ENCODE measurements around the gene FGFRL1. TPM values are rescaled to one million over a fixed set of nuclear protein-coding genes. Genes with fewer than 3 reads are reported as not detected.
"Not testable (repeated sequence)": the region's sequence is repeated elsewhere in the genome, so short reads cannot be mapped to it uniquely, and the experiment has no call there.

Gene FGFRL1
- total RNA-seq, 2 experiments from 2014 or later, result 17.6 to 23.5 TPM

- ChIA-PET POLR2A (no interaction called here), CTCF (interaction anchor here (0.6 kb wide), 1 partner anchor 185 kb away, joined by 3 read pairs; no protein-coding TSS in a partner anchor)
- H3K27me3 Mint-ChIP-seq, result peaks cover 33% of the 10 kb centered on the region
- H3K4me3 Mint-ChIP-seq, result no peak overlapping the region
- no peak for DNase-seq
- no peaks in the 10 kb centered on the region for H3K36me3 Mint-ChIP-seq (ENCODE audit: low read depth)
- ATAC-seq, result no peak
- peaks cover 6% of the 10 kb centered on the region for H3K4me1 Mint-ChIP-seq
- no peak overlapping the region for H3K27ac Mint-ChIP-seq
- intact Hi-C loops (cut with DNase I, micrococcal nuclease), result no loop called here
- no peaks in the 10 kb centered on the region for H3K9me3 Mint-ChIP-seq (ENCODE audit: low read depth)
Measured at GRCh38 chr4:998096-998691, 13.2 kb upstream of the FGFRL1 start.

GRCh38 chr4:999240-999863 is 12.1 kb upstream of the FGFRL1 start:
- intact Hi-C loops (cut with DNase I, micrococcal nuclease); H3K4me1 Mint-ChIP-seq; H3K9me3 Mint-ChIP-seq (ENCODE audit: low read depth); DNase-seq; ATAC-seq; H3K36me3 Mint-ChIP-seq (ENCODE audit: low read depth); POLR2A ChIA-PET; H3K27ac Mint-ChIP-seq; H3K4me3 Mint-ChIP-seq: not testable (repeated sequence)
- CTCF ChIA-PET, result interaction anchor here (0.6 kb wide), 2 partner anchors 132 to 184 kb away, joined by 3 read pairs; no protein-coding TSS in a partner anchor
- H3K27me3 Mint-ChIP-seq, result peaks cover 36% of the 10 kb centered on the region

- Mint-ChIP-seq H3K27ac (no peak overlapping the region), H3K36me3 (ENCODE audit: low read depth) (no peaks in the 10 kb centered on the region), H3K4me1 (peaks cover 6% of the 10 kb centered on the region), H3K9me3 (ENCODE audit: low read depth) (no peaks in the 10 kb centered on the region), H3K27me3 (peaks cover 41% of the 10 kb centered on the region), H3K4me3 (no peak overlapping the region)
- intact Hi-C loops (cut with DNase I, micrococcal nuclease), result no loop called here
- CTCF ChIA-PET, result no interaction called here
- no peak for ATAC-seq
- DNase-seq, result no peak
- POLR2A ChIA-PET, result no interaction called here
Measured at GRCh38 chr4:999882-1000425, 11.5 kb upstream of the FGFRL1 start.

- no peak overlapping the region for H3K4me3 Mint-ChIP-seq
- ATAC-seq, result no peak
Measured at GRCh38 chr4:1000686-1001260, 10.7 kb upstream of the FGFRL1 start.

GRCh38 chr4:1001561-1002130 is 9.8 kb upstream of the FGFRL1 start:
- H3K27me3 Mint-ChIP-seq, result peaks cover 47% of the 10 kb centered on the region
- ChIA-PET CTCF (no interaction called here), POLR2A (interaction anchor here (0.6 kb wide), 1 partner anchor 117 kb away, joined by 4 read pairs; no protein-coding TSS in a partner anchor)
- no peak for DNase-seq
- no peaks in the 10 kb centered on the region for H3K9me3 Mint-ChIP-seq (ENCODE audit: low read depth)
- ATAC-seq, result no peak
- H3K27ac Mint-ChIP-seq, result no peak overlapping the region
- intact Hi-C loops (cut with DNase I, micrococcal nuclease), result no loop called here
- H3K4me1 Mint-ChIP-seq, result peaks cover 6% of the 10 kb centered on the region
- H3K36me3 Mint-ChIP-seq (ENCODE audit: low read depth), result no peaks in the 10 kb centered on the region
- H3K4me3 Mint-ChIP-seq, result no peak overlapping the region

More at GRCh38 chr4:1000686-1001260, 10.7 kb upstream of the FGFRL1 start:
- POLR2A ChIA-PET, result no interaction called here
- Mint-ChIP-seq H3K27ac (no peak overlapping the region), H3K9me3 (ENCODE audit: low read depth) (no peaks in the 10 kb centered on the region), H3K4me1 (peaks cover 6% of the 10 kb centered on the region), H3K27me3 (peaks cover 44% of the 10 kb centered on the region), H3K36me3 (ENCODE audit: low read depth) (no peaks in the 10 kb centered on the region)
- CTCF ChIA-PET, result no interaction called here
- DNase-seq, result no peak
- intact Hi-C loops (cut with DNase I, micrococcal nuclease), result no loop called here

GRCh38 chr4:1002131-1002630 is 9.2 kb upstream of the FGFRL1 start:
- ATAC-seq, result no peak

GRCh38 chr4:1002631-1003251 is 8.7 kb upstream of the FGFRL1 start:
- Mint-ChIP-seq H3K9me3 (ENCODE audit: low read depth) (peaks cover 2% of the 10 kb centered on the region), H3K36me3 (ENCODE audit: low read depth) (no peaks in the 10 kb centered on the region), H3K4me3 (no peak overlapping the region), H3K27me3 (peaks cover 53% of the 10 kb centered on the region), H3K4me1 (peaks cover 6% of the 10 kb centered on the region), H3K27ac (no peak overlapping the region)
- ATAC-seq (no peak), DNase-seq (no peak)
- CTCF ChIA-PET, result no interaction called here
- POLR2A ChIA-PET, result no interaction called here
- intact Hi-C loops (cut with DNase I, micrococcal nuclease), result no loop called here

More at GRCh38 chr4:1002131-1002630, 9.2 kb upstream of the FGFRL1 start:
- Mint-ChIP-seq H3K36me3 (ENCODE audit: low read depth) (no peaks in the 10 kb centered on the region), H3K4me3 (no peak overlapping the region), H3K27me3 (peaks cover 48% of the 10 kb centered on the region), H3K27ac (no peak overlapping the region), H3K9me3 (ENCODE audit: low read depth) (peaks cover 2% of the 10 kb centered on the region), H3K4me1 (peaks cover 6% of the 10 kb centered on the region)
- POLR2A ChIA-PET, result interaction anchor here (0.6 kb wide), 1 partner anchor 116 kb away, joined by 4 read pairs; no protein-coding TSS in a partner anchor
- intact Hi-C loops (cut with DNase I, micrococcal nuclease), result no loop called here
- DNase-seq, result peak; percentile 40
- CTCF ChIA-PET, result no interaction called here

GRCh38 chr4:1003271-1004070 is 8.0 kb upstream of the FGFRL1 start:
- intact Hi-C loops (cut with DNase I, micrococcal nuclease), result no loop called here
- Mint-ChIP-seq H3K27me3 (peaks cover 53% of the 10 kb centered on the region), H3K9me3 (ENCODE audit: low read depth) (peaks cover 2% of the 10 kb centered on the region), H3K4me3 (no peak overlapping the region), H3K36me3 (ENCODE audit: low read depth) (no peaks in the 10 kb centered on the region), H3K27ac (no peak overlapping the region), H3K4me1 (peaks cover under 1% of the 10 kb centered on the region)
- DNase-seq (no peak), ATAC-seq (no peak)
- ChIA-PET CTCF (no interaction called here), POLR2A (no interaction called here)

- POLR2A ChIA-PET, result no interaction called here
- Mint-ChIP-seq H3K4me3 (no peak overlapping the region), H3K9me3 (ENCODE audit: low read depth) (peaks cover 2% of the 10 kb centered on the region), H3K27me3 (peaks cover 55% of the 10 kb centered on the region), H3K27ac (no peak overlapping the region), H3K36me3 (ENCODE audit: low read depth) (no peaks in the 10 kb centered on the region), H3K4me1 (peaks cover 2% of the 10 kb centered on the region)
- intact Hi-C loops (cut with DNase I, micrococcal nuclease), result no loop called here
- CTCF ChIA-PET, result no interaction called here
- DNase-seq, result no peak
- ATAC-seq, result no peak
Measured at GRCh38 chr4:1004071-1004418, 7.4 kb upstream of the FGFRL1 start.

GRCh38 chr4:1004557-1005485 is 6.6 kb upstream of the FGFRL1 start:
- intact Hi-C loops (cut with DNase I, micrococcal nuclease), result no loop called here
- CTCF ChIA-PET, result no interaction called here
- H3K4me3 Mint-ChIP-seq, result no peak overlapping the region
- POLR2A ChIA-PET, result no interaction called here
- ATAC-seq, result no peak
- H3K27me3 Mint-ChIP-seq, result peaks cover 53% of the 10 kb centered on the region
- no peak for DNase-seq
- H3K27ac Mint-ChIP-seq, result no peak overlapping the region
- H3K9me3 Mint-ChIP-seq (ENCODE audit: low read depth), result peaks cover 2% of the 10 kb centered on the region
- H3K36me3 Mint-ChIP-seq (ENCODE audit: low read depth), result no peaks in the 10 kb centered on the region
- H3K4me1 Mint-ChIP-seq, result peaks cover 4% of the 10 kb centered on the region

Measured in activated CD4-positive, alpha-beta T cell treated with anti-CD3 and anti-CD28 coated beads for 36 hours (primary cell).